NCI-H2171 (cell line): ENCODE measurements around the gene LRRC2.
"Not testable (repeated sequence)": the region's sequence is repeated elsewhere in the genome, so short reads cannot be mapped to it uniquely, and the experiment has no call there.

Experiments
- DNase-seq: peaks from one replicate; lab custom pipeline; 2025; lab: John Stamatoyannopoulos, UW

Gene LRRC2

GRCh38 chr3:46524832-46525231 is 41.3 kb downstream of the LRRC2 start:
- no peak for DNase-seq

GRCh38 chr3:46524008-46524407 is 42.1 kb downstream of the LRRC2 start:
- DNase-seq, result no peak

- DNase-seq, result no peak
Observed at GRCh38 chr3:46523556-46523955, 42.5 kb downstream of the LRRC2 start.

- DNase-seq, result not testable (repeated sequence)
Observed at GRCh38 chr3:46522201-46522600, 43.9 kb downstream of the LRRC2 start.

- DNase-seq, result no peak
Observed at GRCh38 chr3:46521096-46521495, 45.0 kb downstream of the LRRC2 start.

- no peak for DNase-seq
Observed at GRCh38 chr3:46520531-46520930, 45.6 kb downstream of the LRRC2 start.

- DNase-seq, result no peak
Observed at GRCh38 chr3:46519952-46520351, 46.1 kb downstream of the LRRC2 start.

GRCh38 chr3:46517784-46518181 is 48.3 kb downstream of the LRRC2 start:
- no peak for DNase-seq

GRCh38 chr3:46517016-46517783 is 48.9 kb downstream of the LRRC2 start:
- DNase-seq, result no peak

- no peak for DNase-seq
Observed at GRCh38 chr3:46516521-46516920, 49.6 kb downstream of the LRRC2 start.

- DNase-seq, result no peak
Observed at GRCh38 chr3:46512191-46512749, 53.8 kb downstream of the LRRC2 start.

GRCh38 chr3:46509661-46510187 is 56.4 kb downstream of the LRRC2 start:
- no peak for DNase-seq

GRCh38 chr3:46508850-46509591 is 57.1 kb downstream of the LRRC2 start:
- no peak for DNase-seq

- DNase-seq, result no peak
Observed at GRCh38 chr3:46506526-46506925, 59.6 kb downstream of the LRRC2 start.

- no peak for DNase-seq
Observed at GRCh38 chr3:46505953-46506352, 60.1 kb downstream of the LRRC2 start.

GRCh38 chr3:46504789-46505188 is 61.3 kb downstream of the LRRC2 start:
- no peak for DNase-seq

- DNase-seq, result no peak
Observed at GRCh38 chr3:46503200-46503874, 62.8 kb downstream of the LRRC2 start.

GRCh38 chr3:46501702-46502101 is 64.4 kb downstream of the LRRC2 start:
- no peak for DNase-seq

- DNase-seq, result no peak
Observed at GRCh38 chr3:46500656-46501635, 65.2 kb downstream of the LRRC2 start.

GRCh38 chr3:46498916-46499519 is 67.1 kb downstream of the LRRC2 start:
- DNase-seq, result no peak
